ENCODE data around the gene SAMD13.

Gene SAMD13

GRCh38 chr1:84347932-84348555, 46.5 kb downstream of the SAMD13 start:
- H3K27ac ChIP-seq, result no peak overlapping the region
- H3K27me3 ChIP-seq (ENCODE audit: insufficient read depth, low read depth, severe bottlenecking), result no peaks in the 10 kb centered on the region
- TF ChIP-seq CTCF (IDR thresholded peaks at IDR 0.05; ENCODE audit: low read depth, low read length), result no peak
- H3K4me3 ChIP-seq (ENCODE audit: low read depth, low read length), result no peak overlapping the region
- DNase-seq, result no peak
- H3K36me3 ChIP-seq, result no peaks in the 10 kb centered on the region
- no peaks in the 10 kb centered on the region for H3K9me3 ChIP-seq (ENCODE audit: severe bottlenecking)

- Histone ChIP-seq H3K9me3 (ENCODE audit: severe bottlenecking) (no peaks in the 10 kb centered on the region), H3K27me3 (ENCODE audit: insufficient read depth, low read depth, severe bottlenecking) (no peaks in the 10 kb centered on the region), H3K36me3 (no peaks in the 10 kb centered on the region), H3K4me3 (ENCODE audit: low read depth, low read length) (no peak overlapping the region), H3K27ac (no peak overlapping the region)
- DNase-seq, result no peak
- no peak for TF ChIP-seq CTCF (IDR thresholded peaks at IDR 0.05; ENCODE audit: low read depth, low read length)
Measured at GRCh38 chr1:84348759-84349158, 47.3 kb downstream of the SAMD13 start.

GRCh38 chr1:84350104-84350503, 48.6 kb downstream of the SAMD13 start:
- DNase-seq, result no peak
- Histone ChIP-seq H3K4me3 (ENCODE audit: low read depth, low read length) (no peak overlapping the region), H3K9me3 (ENCODE audit: severe bottlenecking) (no peaks in the 10 kb centered on the region), H3K27ac (no peak overlapping the region), H3K27me3 (ENCODE audit: insufficient read depth, low read depth, severe bottlenecking) (no peaks in the 10 kb centered on the region), H3K36me3 (no peaks in the 10 kb centered on the region)
- no peak for TF ChIP-seq CTCF (IDR thresholded peaks at IDR 0.05; ENCODE audit: low read depth, low read length)

- Histone ChIP-seq H3K36me3 (no peaks in the 10 kb centered on the region), H3K4me3 (ENCODE audit: low read depth, low read length) (no peak overlapping the region), H3K27me3 (ENCODE audit: insufficient read depth, low read depth, severe bottlenecking) (no peaks in the 10 kb centered on the region), H3K9me3 (ENCODE audit: severe bottlenecking) (no peaks in the 10 kb centered on the region), H3K27ac (no peak overlapping the region)
- no peak for DNase-seq
- TF ChIP-seq CTCF (IDR thresholded peaks at IDR 0.05; ENCODE audit: low read depth, low read length), result no peak
Measured at GRCh38 chr1:84350550-84350949, 49.0 kb downstream of the SAMD13 start.

GRCh38 chr1:84352298-84353106, 51.0 kb downstream of the SAMD13 start:
- Histone ChIP-seq H3K4me3 (ENCODE audit: low read depth, low read length) (no peak overlapping the region), H3K27ac (no peak overlapping the region), H3K9me3 (ENCODE audit: severe bottlenecking) (no peaks in the 10 kb centered on the region), H3K36me3 (no peaks in the 10 kb centered on the region), H3K27me3 (ENCODE audit: insufficient read depth, low read depth, severe bottlenecking) (no peaks in the 10 kb centered on the region)
- no peak for TF ChIP-seq CTCF (IDR thresholded peaks at IDR 0.05; ENCODE audit: low read depth, low read length)
- DNase-seq, result no peak

Data from WERI-Rb-1 (cell line).